Neural progenitor cell (in vitro differentiated cells): ENCODE measurements around the gene SMC5. TPM values are rescaled to one million over a fixed set of nuclear protein-coding genes. Genes with fewer than 3 reads are reported as not detected.

Experiments used
- DNase-seq: peaks from one replicate; pipeline ENCODE4 v3.0.0-alpha.2; 2016; ENCODE audit warnings: low spot score
- H2AFZ ChIP-seq: fragments of 200-600 bp; sonication (generic); replicated peaks from 2 replicates; pipeline ENCODE4 v1.6.1; 2016; ENCODE audit warnings: antibody characterized with exemption
- H3F3A ChIP-seq: fragments of 200-600 bp; sonication (generic); 2 replicates; pipeline ENCODE4 v1.6.1; 2016; ENCODE audit warnings: antibody characterized with exemption, low read depth
- H3K27ac ChIP-seq: fragments of 200-600 bp; sonication (generic); 2 replicates; pipeline ENCODE4 v1.5.1; 2016; ENCODE audit warnings: mild to moderate bottlenecking
- H3K27me3 ChIP-seq: fragments of 200-600 bp; sonication (generic); 2 replicates; pipeline ENCODE4 v1.6.1; 2016; ENCODE audit warnings: mild to moderate bottlenecking, moderate library complexity
- H3K36me3 ChIP-seq: fragments of 200-600 bp; sonication (generic); 2 replicates; pipeline ENCODE4 v1.5.1; 2016
- H3K4me1 ChIP-seq: fragments of 200-600 bp; sonication (generic); 2 replicates; pipeline ENCODE4 v1.6.1; 2016; ENCODE audit warnings: mixed run types
- H3K4me2 ChIP-seq: fragments of 200-600 bp; sonication (generic); 2 replicates; pipeline ENCODE4 v1.6.1; 2016
- H3K4me3 ChIP-seq: fragments of 200-600 bp; sonication (generic); 2 replicates; pipeline ENCODE4 v1.5.1; 2016
- H3K79me2 ChIP-seq: fragments of 200-600 bp; sonication (generic); 2 replicates; pipeline ENCODE4 v1.6.1; 2016; ENCODE audit warnings: low read depth
- H3K9ac ChIP-seq: fragments of 200-600 bp; sonication (generic); 2 replicates; pipeline ENCODE4 v1.6.1; 2016
- H3K9me3 ChIP-seq: fragments of 200-600 bp; sonication (generic); 2 replicates; pipeline ENCODE4 v1.5.1; 2016; ENCODE audit warnings: low read depth
- H4K20me1 ChIP-seq: fragments of 200-600 bp; sonication (generic); 2 replicates; pipeline ENCODE4 v1.6.1; 2016; ENCODE audit warnings: low read depth
- H3K27ac Mint-ChIP-seq: 3 replicates; pipeline ENCODE4 v1.8.0; 2021; ENCODE audit warnings: mixed read lengths
- H3K27me3 Mint-ChIP-seq: 2 replicates; pipeline ENCODE4 v1.8.0; 2022; ENCODE audit warnings: low read depth, mild to moderate bottlenecking, inconsistent platforms, moderate library complexity, mixed read lengths; ENCODE audit not compliant: insufficient read depth
- H3K36me3 Mint-ChIP-seq: 3 replicates; pipeline ENCODE4 v1.8.0; 2021; ENCODE audit warnings: mixed read lengths
- H3K4me1 Mint-ChIP-seq: 3 replicates; pipeline ENCODE4 v1.8.0; 2021; ENCODE audit warnings: mixed read lengths
- H3K4me3 Mint-ChIP-seq: 3 replicates; pipeline ENCODE4 v1.8.0; 2021; ENCODE audit warnings: mild to moderate bottlenecking, moderate library complexity, mixed read lengths
- H3K9me3 Mint-ChIP-seq: 3 replicates; pipeline ENCODE4 v1.8.0; 2020; ENCODE audit warnings: mixed read lengths
- EZH2 ChIP-seq: fragments of 200-600 bp; sonication (generic); IDR thresholded peaks from 2 replicates; pipeline ENCODE4 v1.6.1; 2017; ENCODE audit warnings: antibody characterized with exemption, mild to moderate bottlenecking, moderate library complexity
- EZH2phosphoT487 ChIP-seq: fragments of 200-600 bp; sonication (generic); IDR thresholded peaks from 2 replicates; pipeline ENCODE4 v1.6.1; 2017; ENCODE audit warnings: antibody characterized with exemption
- total RNA-seq: library from RNA; depleted of rRNA; stranded (reverse); fragments of >200 nt; gene quantifications from 2 replicates; pipeline ENCODE4 v1.2.3, GENCODE V29; 2015; ENCODE audit warnings: low replicate concordance
- TF ChIP-seq, protein P1 (sequence below): fragments of 200-600 bp; sonication (generic); IDR thresholded peaks from 2 replicates; pipeline ENCODE4 v1.5.1; 2017; ENCODE audit warnings: antibody characterized with exemption, mild to moderate bottlenecking

The SMC5 gene
- total RNA-seq, 1 donor from 2014 or later: 63.1 TPM

DNA sequence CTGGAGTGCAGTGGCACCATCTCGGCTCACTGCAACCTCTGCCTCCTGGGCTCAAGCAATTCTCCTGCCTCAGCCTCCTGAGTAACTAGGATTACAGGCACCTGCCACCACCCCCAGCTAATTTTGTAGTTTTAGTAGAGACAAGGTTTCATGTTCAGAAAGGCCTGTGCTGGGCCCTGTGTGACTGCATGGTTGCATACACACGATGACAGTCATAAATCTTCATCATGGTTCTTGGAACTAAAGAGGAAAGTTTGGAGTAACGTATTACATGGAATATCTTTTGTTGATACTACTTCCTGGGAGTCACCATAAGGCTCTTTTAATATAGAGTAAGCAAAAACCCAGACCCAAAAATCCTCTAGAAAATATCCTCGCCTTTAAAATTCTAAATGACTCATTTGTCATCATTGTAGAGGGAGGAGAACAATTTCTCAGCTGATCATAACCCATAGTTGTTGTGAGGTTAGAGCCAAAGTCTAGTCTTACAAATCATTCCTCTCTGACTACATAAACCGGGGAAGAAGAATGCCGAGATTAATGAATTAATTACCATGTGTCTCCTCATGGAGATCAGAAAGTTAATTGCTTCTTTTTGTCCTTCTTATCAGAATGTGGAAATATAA is 108.6 kb downstream of the SMC5 start:
- H3K27ac Mint-ChIP-seq: no peak overlapping the region
- TF ChIP-seq EZH2: no peak
- no peaks in the 10 kb centered on the region for H3K9me3 ChIP-seq

DNA sequence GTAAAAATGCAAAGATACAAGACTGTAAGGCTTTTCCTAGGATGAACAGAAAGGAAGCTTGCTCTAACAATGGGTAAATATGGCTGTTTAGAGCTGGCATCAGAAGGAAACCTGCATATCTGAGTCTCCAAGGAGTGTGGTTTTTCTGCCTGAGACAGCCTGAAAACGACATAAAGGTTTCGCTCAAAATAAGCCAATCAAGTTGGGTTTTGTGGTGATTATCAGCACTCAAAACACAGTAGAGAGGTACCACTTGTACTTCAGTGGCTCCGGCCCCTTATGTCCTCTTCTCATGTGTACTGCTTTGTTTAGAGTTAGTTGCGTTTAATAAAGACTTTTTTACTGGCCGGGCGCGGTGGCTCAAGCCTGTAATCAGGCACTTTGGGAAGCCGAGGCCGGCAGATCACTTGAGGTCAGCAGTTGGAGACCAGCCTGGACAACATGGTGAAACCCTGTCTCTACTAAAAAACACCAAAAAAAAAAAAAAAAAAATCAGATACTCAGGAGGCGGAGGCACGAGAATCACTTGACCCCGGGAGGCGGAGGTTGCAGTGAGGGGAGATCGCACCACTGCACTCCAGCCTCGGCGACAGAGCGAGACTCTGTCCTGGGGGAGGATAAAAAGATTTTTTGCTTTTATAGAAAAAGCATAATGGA is 116.3 kb downstream of the SMC5 start:
- Mint-ChIP-seq H3K4me1 (no peaks in the 10 kb centered on the region), H3K9me3 (no peaks in the 10 kb centered on the region), H3K27me3 (peaks cover 4% of the 10 kb centered on the region), H3K27ac (no peak overlapping the region), H3K36me3 (no peaks in the 10 kb centered on the region), H3K4me3 (no peak overlapping the region)
- no peaks in the 10 kb centered on the region for H3K27me3 ChIP-seq
- H3K4me2 ChIP-seq: no peak overlapping the region
- no peak for TF ChIP-seq EZH2
- TF ChIP-seq, protein P1, sequence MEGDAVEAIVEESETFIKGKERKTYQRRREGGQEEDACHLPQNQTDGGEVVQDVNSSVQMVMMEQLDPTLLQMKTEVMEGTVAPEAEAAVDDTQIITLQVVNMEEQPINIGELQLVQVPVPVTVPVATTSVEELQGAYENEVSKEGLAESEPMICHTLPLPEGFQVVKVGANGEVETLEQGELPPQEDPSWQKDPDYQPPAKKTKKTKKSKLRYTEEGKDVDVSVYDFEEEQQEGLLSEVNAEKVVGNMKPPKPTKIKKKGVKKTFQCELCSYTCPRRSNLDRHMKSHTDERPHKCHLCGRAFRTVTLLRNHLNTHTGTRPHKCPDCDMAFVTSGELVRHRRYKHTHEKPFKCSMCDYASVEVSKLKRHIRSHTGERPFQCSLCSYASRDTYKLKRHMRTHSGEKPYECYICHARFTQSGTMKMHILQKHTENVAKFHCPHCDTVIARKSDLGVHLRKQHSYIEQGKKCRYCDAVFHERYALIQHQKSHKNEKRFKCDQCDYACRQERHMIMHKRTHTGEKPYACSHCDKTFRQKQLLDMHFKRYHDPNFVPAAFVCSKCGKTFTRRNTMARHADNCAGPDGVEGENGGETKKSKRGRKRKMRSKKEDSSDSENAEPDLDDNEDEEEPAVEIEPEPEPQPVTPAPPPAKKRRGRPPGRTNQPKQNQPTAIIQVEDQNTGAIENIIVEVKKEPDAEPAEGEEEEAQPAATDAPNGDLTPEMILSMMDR: no peak
- no peak for TF ChIP-seq EZH2phosphoT487
- H3K79me2 ChIP-seq: no peaks in the 10 kb centered on the region
- H2AFZ ChIP-seq: peak overlapping the region; percentile 87
- no peak overlapping the region for H3K27ac ChIP-seq
- no peak overlapping the region for H3K4me3 ChIP-seq
- peaks cover 4% of the 10 kb centered on the region for H3K4me1 ChIP-seq
- H4K20me1 ChIP-seq: no peaks in the 10 kb centered on the region
- no peaks in the 10 kb centered on the region for H3F3A ChIP-seq
- no peaks in the 10 kb centered on the region for H3K36me3 ChIP-seq
- H3K9ac ChIP-seq: no peak overlapping the region
- H3K9me3 ChIP-seq: no peaks in the 10 kb centered on the region
- DNase-seq: no peak

More for the DNA sequence above, 108.6 kb downstream of the SMC5 start:
- DNase-seq: no peak
- Histone ChIP-seq H3K4me3 (no peak overlapping the region), H3K4me2 (no peak overlapping the region), H3K27ac (no peak overlapping the region), H2AFZ (no peak overlapping the region), H3K9ac (no peak overlapping the region), H3K4me1 (no peaks in the 10 kb centered on the region), H3K79me2 (no peaks in the 10 kb centered on the region), H3K36me3 (no peaks in the 10 kb centered on the region), H3K27me3 (no peaks in the 10 kb centered on the region), H4K20me1 (no peaks in the 10 kb centered on the region), H3F3A (no peaks in the 10 kb centered on the region)
- no peaks in the 10 kb centered on the region for H3K36me3 Mint-ChIP-seq
- no peaks in the 10 kb centered on the region for H3K27me3 Mint-ChIP-seq
- no peak overlapping the region for H3K4me3 Mint-ChIP-seq
- H3K4me1 Mint-ChIP-seq: peaks cover 7% of the 10 kb centered on the region
- no peaks in the 10 kb centered on the region for H3K9me3 Mint-ChIP-seq

DNA sequence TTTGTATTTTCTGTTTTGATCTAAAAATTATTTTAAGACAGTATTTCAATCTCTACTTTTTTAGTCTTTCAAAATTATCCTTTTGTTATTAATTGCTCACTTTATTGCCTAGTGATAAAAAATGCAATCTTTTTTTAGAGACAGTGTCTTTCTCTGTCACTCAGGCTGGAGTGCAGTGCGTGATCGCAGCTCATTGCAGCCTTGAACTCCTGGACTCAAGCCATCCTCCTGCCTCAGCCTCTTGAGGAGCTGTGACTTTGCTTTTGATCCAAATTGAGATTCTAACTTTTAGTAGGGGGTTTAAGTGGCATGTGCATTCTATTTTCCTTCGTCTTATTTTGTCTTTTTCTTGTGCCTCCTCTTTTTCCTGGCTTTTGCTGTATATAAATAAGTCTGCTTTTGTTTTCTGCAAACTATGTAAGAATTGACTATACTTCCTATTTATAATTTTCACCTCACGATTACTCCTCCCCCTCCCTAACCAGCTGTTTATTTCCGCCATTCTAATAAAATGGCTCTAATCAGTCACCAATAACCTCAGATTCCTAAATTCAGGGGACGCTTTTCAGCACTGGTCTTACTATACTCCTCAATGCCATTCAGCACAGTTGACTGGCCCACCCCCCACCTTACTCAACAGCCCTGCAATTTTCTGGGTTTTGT is 123.4 kb downstream of the SMC5 start:
- no peak overlapping the region for H3K9ac ChIP-seq
- no peaks in the 10 kb centered on the region for H3K9me3 ChIP-seq
- H3K4me3 ChIP-seq: no peak overlapping the region
- no peak overlapping the region for H3K27ac ChIP-seq
- no peak for DNase-seq
- Mint-ChIP-seq H3K4me3 (no peak overlapping the region), H3K4me1 (peaks cover 2% of the 10 kb centered on the region), H3K9me3 (no peaks in the 10 kb centered on the region), H3K36me3 (no peaks in the 10 kb centered on the region), H3K27me3 (peaks cover under 1% of the 10 kb centered on the region), H3K27ac (no peak overlapping the region)
- H4K20me1 ChIP-seq: no peaks in the 10 kb centered on the region
- no peak overlapping the region for H2AFZ ChIP-seq
- no peaks in the 10 kb centered on the region for H3F3A ChIP-seq
- H3K36me3 ChIP-seq: no peaks in the 10 kb centered on the region
- no peak for TF ChIP-seq EZH2phosphoT487
- TF ChIP-seq, protein P1: no peak
- TF ChIP-seq EZH2: no peak
- no peaks in the 10 kb centered on the region for H3K79me2 ChIP-seq
- no peak overlapping the region for H3K4me2 ChIP-seq
- no peaks in the 10 kb centered on the region for H3K27me3 ChIP-seq
- no peaks in the 10 kb centered on the region for H3K4me1 ChIP-seq
